Tibial artery (tissue), 4 donors: Measurements from ENCODE around the gene CSNK1D.
A peak's percentile ranks its signal among the peaks of the same experiment; 100 is the strongest.
"Not testable (repeated sequence)": the region's sequence is repeated elsewhere in the genome, so short reads cannot be mapped to it uniquely, and the experiment has no call there.

ENCODE experiments used
- DNase-seq, 2 donors: peaks; one replicate each; pipeline ENCODE4 v3.0.0-alpha.2; 2019
- H3K27ac ChIP-seq, 2 donors: fragments of 200-600 bp; sonication (generic) in 1 of 2; 1 replicate in 1 of 2; 2 replicates in 1 of 2; pipeline ENCODE4 v1.5.1; 2018 to 2019; ENCODE audit warnings: mild to moderate bottlenecking in 1 of 2
- H3K27me3 ChIP-seq, 2 donors: fragments of 200-600 bp; sonication (generic) in 1 of 2; one replicate each; pipeline versions ENCODE4 v1.5.1 to v1.6.0; 2016 to 2019
- H3K36me3 ChIP-seq, 3 donors: fragments of 200-600 bp; sonication (generic) in 2 of 3; one replicate each; pipeline ENCODE4 v1.5.1; 2016 to 2019; ENCODE audit warnings: mild to moderate bottlenecking in 2 of 3
- H3K4me1 ChIP-seq, 4 donors: fragments of 200-600 bp; sonication (generic) in 2 of 4; 1 replicate in 3 of 4; 2 replicates in 1 of 4; pipeline ENCODE4 v1.5.1; 2016 to 2019
- H3K4me3 ChIP-seq, 2 donors: fragments of 200-600 bp; sonication (generic) in 1 of 2; 1 replicate in 1 of 2; 2 replicates in 1 of 2; pipeline ENCODE4 v1.5.1; 2018 to 2019; ENCODE audit warnings: mild to moderate bottlenecking in 2 of 2
- H3K9me3 ChIP-seq, 3 donors: fragments of 200-600 bp; sonication (generic) in 1 of 3; one replicate each; pipeline ENCODE4 v1.5.1; 2016 to 2019
- CTCF ChIP-seq, 2 experiments: fragments of 200-600 bp in 1 of 2; fragments of 450-650 bp in 1 of 2; IDR thresholded peaks; one replicate each; pipeline ENCODE4 v1.5.1; 2017 to 2019; ENCODE audit warnings: antibody characterized with exemption in 2 of 2, mild to moderate bottlenecking in 1 of 2, moderate library complexity in 1 of 2
- intact Hi-C: fragments of 100-400 bp; cut with DNase I; formaldehyde crosslinking; loops from one replicate; pipeline ENCODE4 v1.15.0; 2023; ENCODE audit warnings: low total_unique reads

The CSNK1D gene

DNA sequence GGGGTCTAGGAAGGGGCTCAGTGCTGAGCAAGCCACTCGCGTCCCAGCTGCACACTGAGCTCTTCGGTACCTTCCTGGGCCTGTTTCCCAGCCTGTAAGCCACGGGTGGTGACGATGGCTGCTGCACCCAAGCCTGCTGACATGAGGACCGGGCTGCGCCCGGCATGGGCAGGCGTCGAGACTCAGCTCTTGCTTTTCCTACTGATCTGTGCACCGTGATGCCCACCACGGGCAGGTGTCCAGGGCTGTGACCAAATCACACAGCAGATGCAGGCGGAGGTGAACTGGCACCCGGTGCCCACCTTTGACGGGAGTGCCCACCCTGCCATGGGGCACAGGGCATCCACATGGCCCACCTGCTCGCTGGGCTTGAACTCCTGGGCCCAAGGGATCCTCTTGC lies 78.7 kb downstream of the CSNK1D start:
- no peaks in the 10 kb centered on the region for H3K27me3 ChIP-seq
- no peak overlapping the region for H3K27ac ChIP-seq

GRCh38 chr17:82193520-82194220 lies 79.8 kb downstream of the CSNK1D start:
- no peak for TF ChIP-seq CTCF (IDR thresholded peaks at IDR 0.05)
- Histone ChIP-seq H3K27ac (no peak overlapping the region), H3K4me3 (peak overlapping the region in 1 of 2 donors; percentile 25), H3K9me3 (no peaks in the 10 kb centered on the region), H3K27me3 (no peaks in the 10 kb centered on the region), H3K36me3 (peaks cover 22 to 78% (median 47%) of the 10 kb centered on the region in 3 donors), H3K4me1 (no peaks in the 10 kb centered on the region)
- DNase-seq, result no peak
- intact Hi-C loops, result no loop called here

More for the DNA sequence above, 78.7 kb downstream of the CSNK1D start:
- intact Hi-C loops, result no loop called here
- Histone ChIP-seq H3K4me3 (no peak overlapping the region), H3K4me1 (no peaks in the 10 kb centered on the region), H3K9me3 (no peaks in the 10 kb centered on the region), H3K36me3 (peaks cover 22 to 82% (median 47%) of the 10 kb centered on the region in 3 donors)
- no peak for TF ChIP-seq CTCF (IDR thresholded peaks at IDR 0.05)
- DNase-seq, result no peak

- H3K27me3 ChIP-seq, H3K27ac ChIP-seq, intact Hi-C loops, H3K4me1 ChIP-seq, H3K9me3 ChIP-seq, H3K4me3 ChIP-seq, DNase-seq: not testable (repeated sequence)
- H3K36me3 ChIP-seq, result peaks cover 21 to 75% (median 45%) of the 10 kb centered on the region in 3 donors
These were observed 80.5 kb downstream of the CSNK1D start for GRCh38 chr17:82193050-82193449.
